Uterus (tissue), 4 donors: ENCODE results near the gene CDKL1. TPM values are rescaled to one million over a fixed set of nuclear protein-coding genes. Genes with fewer than 3 reads are reported as not detected.

ENCODE experiments used
- DNase-seq, 2 donors: peaks; one replicate each; pipeline ENCODE4 v3.0.0-alpha.2; 2019 to 2020
- H3K27ac ChIP-seq, 2 donors: fragments of 200-600 bp; sonication (generic); 1 replicate in 1 of 2; 2 replicates in 1 of 2; pipeline ENCODE4 v1.5.1; 2016 to 2018
- H3K27me3 ChIP-seq, 2 donors: fragments of 200-600 bp; sonication (generic); one replicate each; pipeline ENCODE4 v1.5.1; 2018 to 2019; ENCODE audit warnings: control low read depth in 1 of 2
- H3K36me3 ChIP-seq, 2 donors: fragments of 200-600 bp; sonication (generic); one replicate each; pipeline ENCODE4 v1.5.1; 2019; ENCODE audit warnings: control low read depth in 1 of 2
- H3K4me1 ChIP-seq, 2 donors: fragments of 200-600 bp; sonication (generic); one replicate each; pipeline ENCODE4 v1.5.1; 2018 to 2019; ENCODE audit warnings: control low read depth in 1 of 2
- H3K4me3 ChIP-seq, 2 donors: fragments of 200-600 bp; sonication (generic); 1 replicate in 1 of 2; 2 replicates in 1 of 2; pipeline ENCODE4 v1.5.1; 2018 to 2019; ENCODE audit warnings: mild to moderate bottlenecking in 1 of 2
- H3K9me3 ChIP-seq, 2 donors: fragments of 200-600 bp; sonication (generic); one replicate each; pipeline ENCODE4 v1.5.1; 2019; ENCODE audit warnings: control low read depth in 1 of 2
- POLR2A ChIP-seq, 2 donors: fragments of 450-650 bp; IDR thresholded peaks; one replicate each; pipeline ENCODE4 v1.6.1; 2016; ENCODE audit warnings: antibody characterized with exemption in 2 of 2, mild to moderate bottlenecking in 1 of 2, moderate library complexity in 1 of 2
- intact Hi-C: fragments of 100-400 bp; cut with DNase I; formaldehyde crosslinking; loops from one replicate; pipeline ENCODE4 v1.15.1; 2023; ENCODE audit warnings: low total_unique reads
- microRNA-seq: library from miRNA; unstranded; fragments of <30 nt; microRNA quantifications from one replicate; pipeline ENCODE4, GENCODE V29; 2016; ENCODE audit warnings: borderline microRNAs expressed, borderline replicate concordance
- small RNA-seq: library from RNA; depleted of rRNA; stranded (forward); fragments of <200 nt; gene quantifications from one replicate; pipeline ENCODE3, GENCODE V24; 2016
- total RNA-seq, 4 donors: library from RNA; depleted of rRNA in 3 of 4; stranded (reverse); fragments of >200 nt in 3 of 4; gene quantifications; one replicate each; pipeline versions ENCODE4 v1.1.0 to v1.2.4, GENCODE V29; 2014 to 2023
- TF ChIP-seq, protein P1 (sequence below), 4 experiments: fragments of 200-600 bp in 2 of 4; fragments of 450-650 bp in 2 of 4; sonication (generic) in 2 of 4; IDR thresholded peaks; one replicate each; pipeline ENCODE4 v1.5.1; 2016 to 2019; ENCODE audit warnings: antibody characterized with exemption in 4 of 4, mild to moderate bottlenecking in 2 of 4, moderate library complexity in 1 of 4
- donor health status: DM: yes; HTN: yes; CAD: no.

CDKL1 gene
- total RNA-seq, 4 donors from 2014 or later: 6.8 to 38.1 (median 20.1) TPM

DNA sequence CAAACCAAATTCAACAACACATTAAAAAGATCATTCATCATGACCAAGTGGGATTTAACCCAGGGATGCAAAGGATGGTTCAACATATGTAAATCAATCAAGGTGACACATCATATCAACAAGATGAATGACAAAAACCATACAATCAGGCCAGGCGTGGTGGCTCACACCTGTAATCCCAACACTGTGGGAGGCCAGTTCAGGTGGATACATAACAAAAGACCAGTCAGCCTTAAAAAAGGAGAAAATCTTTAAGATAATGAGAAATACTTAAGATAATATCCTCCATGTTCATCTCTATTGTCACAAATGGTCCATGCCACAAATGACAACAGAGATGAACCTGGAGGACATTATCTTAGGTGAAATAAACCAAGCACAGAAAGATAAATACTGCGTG lies 97.1 kb downstream of the CDKL1 start:
- H3K36me3 ChIP-seq: no peaks in the 10 kb centered on the region
- intact Hi-C loops: no loop called here
- no peaks in the 10 kb centered on the region for H3K27me3 ChIP-seq
- H3K9me3 ChIP-seq: no peaks in the 10 kb centered on the region
- TF ChIP-seq, protein P1, sequence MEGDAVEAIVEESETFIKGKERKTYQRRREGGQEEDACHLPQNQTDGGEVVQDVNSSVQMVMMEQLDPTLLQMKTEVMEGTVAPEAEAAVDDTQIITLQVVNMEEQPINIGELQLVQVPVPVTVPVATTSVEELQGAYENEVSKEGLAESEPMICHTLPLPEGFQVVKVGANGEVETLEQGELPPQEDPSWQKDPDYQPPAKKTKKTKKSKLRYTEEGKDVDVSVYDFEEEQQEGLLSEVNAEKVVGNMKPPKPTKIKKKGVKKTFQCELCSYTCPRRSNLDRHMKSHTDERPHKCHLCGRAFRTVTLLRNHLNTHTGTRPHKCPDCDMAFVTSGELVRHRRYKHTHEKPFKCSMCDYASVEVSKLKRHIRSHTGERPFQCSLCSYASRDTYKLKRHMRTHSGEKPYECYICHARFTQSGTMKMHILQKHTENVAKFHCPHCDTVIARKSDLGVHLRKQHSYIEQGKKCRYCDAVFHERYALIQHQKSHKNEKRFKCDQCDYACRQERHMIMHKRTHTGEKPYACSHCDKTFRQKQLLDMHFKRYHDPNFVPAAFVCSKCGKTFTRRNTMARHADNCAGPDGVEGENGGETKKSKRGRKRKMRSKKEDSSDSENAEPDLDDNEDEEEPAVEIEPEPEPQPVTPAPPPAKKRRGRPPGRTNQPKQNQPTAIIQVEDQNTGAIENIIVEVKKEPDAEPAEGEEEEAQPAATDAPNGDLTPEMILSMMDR (IDR thresholded peaks at IDR 0.05): no peak
- no peak for DNase-seq
- no peaks in the 10 kb centered on the region for H3K4me1 ChIP-seq
- no peak overlapping the region for H3K4me3 ChIP-seq
- no peak overlapping the region for H3K27ac ChIP-seq

DNA sequence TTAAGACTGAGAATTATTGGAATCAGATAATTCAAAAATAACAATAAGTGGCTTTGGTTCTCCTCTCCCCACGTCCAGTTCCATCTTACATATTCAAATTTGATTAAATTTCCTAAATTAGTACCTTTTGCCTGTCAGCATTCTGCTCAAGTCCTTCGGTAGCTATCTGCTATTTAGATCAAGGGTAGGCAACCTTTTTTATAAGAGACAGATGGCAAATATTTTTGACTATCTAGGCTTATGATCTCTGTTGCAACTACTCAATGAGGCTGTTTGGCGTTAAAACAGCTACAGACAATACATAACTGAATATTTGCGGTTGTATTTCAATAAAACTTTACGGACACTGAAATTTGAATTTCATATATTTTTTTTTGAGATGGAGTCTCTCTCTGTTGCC lies 106.4 kb downstream of the CDKL1 start:
- intact Hi-C loops: no loop called here
- Histone ChIP-seq H3K36me3 (no peaks in the 10 kb centered on the region), H3K27ac (no peak overlapping the region), H3K4me1 (no peaks in the 10 kb centered on the region), H3K4me3 (no peak overlapping the region), H3K9me3 (no peaks in the 10 kb centered on the region), H3K27me3 (no peaks in the 10 kb centered on the region)
- no peak for TF ChIP-seq POLR2A (IDR thresholded peaks at IDR 0.05)
- TF ChIP-seq, protein P1 (IDR thresholded peaks at IDR 0.05): no peak
- no peak for DNase-seq

DNA sequence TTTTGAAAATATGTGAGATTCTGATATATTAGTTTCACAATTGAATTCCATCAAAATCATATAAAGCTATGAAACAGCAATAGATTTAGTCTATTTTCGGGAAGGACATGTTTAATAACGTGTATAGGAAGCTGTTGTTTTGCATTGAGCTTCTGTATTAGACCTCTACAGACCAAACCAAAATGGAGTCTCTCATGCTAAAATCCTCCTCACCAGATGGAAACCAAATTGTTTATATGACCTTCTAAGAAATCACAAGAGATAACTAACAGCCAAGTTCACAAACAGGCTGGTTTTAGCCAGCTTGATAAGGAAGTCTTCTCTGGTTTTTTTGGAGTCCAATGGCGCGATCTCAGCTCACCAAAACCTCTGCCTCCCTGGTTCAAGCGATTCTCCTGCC lies 108.5 kb downstream of the CDKL1 start:
- H3K27ac ChIP-seq: no peak overlapping the region
- no peak for DNase-seq
- H3K9me3 ChIP-seq: no peaks in the 10 kb centered on the region
- no peak overlapping the region for H3K4me3 ChIP-seq
- TF ChIP-seq POLR2A (IDR thresholded peaks at IDR 0.05): no peak
- TF ChIP-seq, protein P1 (IDR thresholded peaks at IDR 0.05): no peak
- H3K36me3 ChIP-seq: no peaks in the 10 kb centered on the region
- no peaks in the 10 kb centered on the region for H3K4me1 ChIP-seq
- intact Hi-C loops: no loop called here
- no peaks in the 10 kb centered on the region for H3K27me3 ChIP-seq

DNA sequence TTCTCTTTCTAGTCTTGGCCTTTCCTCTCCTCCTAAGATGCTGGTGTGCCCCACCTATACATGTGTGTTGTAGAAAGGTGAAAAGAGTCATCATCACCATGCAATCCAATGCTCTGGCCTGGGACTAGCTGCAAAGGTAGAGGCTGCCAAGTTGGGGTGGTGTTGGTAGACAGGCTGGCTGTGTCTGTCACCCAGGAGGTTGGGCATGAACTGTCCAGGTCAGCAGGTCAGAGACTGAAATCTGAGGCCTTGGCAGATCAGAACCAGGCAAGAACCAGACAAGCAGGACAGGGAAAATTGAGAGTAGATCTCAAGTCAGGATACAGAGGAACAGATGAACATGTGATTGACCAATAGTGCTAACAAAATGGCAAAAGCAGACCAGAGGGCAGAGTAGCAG lies 110.8 kb downstream of the CDKL1 start:
- Histone ChIP-seq H3K4me1 (no peaks in the 10 kb centered on the region), H3K4me3 (no peak overlapping the region), H3K27me3 (no peaks in the 10 kb centered on the region), H3K36me3 (no peaks in the 10 kb centered on the region), H3K9me3 (no peaks in the 10 kb centered on the region), H3K27ac (no peak overlapping the region)
- DNase-seq: no peak
- intact Hi-C loops: no loop called here
- TF ChIP-seq, protein P1 (IDR thresholded peaks at IDR 0.05): no peak
- no peak for TF ChIP-seq POLR2A (IDR thresholded peaks at IDR 0.05)

Small RNAs within 50 kb of the gene (microRNA-seq; reads per million reads assigned to microRNA genes)
- gene MIR4504: not detected

Small RNAs within 50 kb of the gene (small RNA-seq; reads per million reads assigned to genes)
- gene MIR4504: not detected

Other genes starting within 250 kb of the CDKL1 start
- gene SOS2, start 165.3 kb downstream of the CDKL1 start, total RNA-seq: 10 to 100 TPM; 21.8 to 66.9 (median 32.8) TPM
- 1 to 10 TPM in 3 of 4 donors, under 1 TPM in 1; 0.29 to 7.9 (median 2.5) TPM for gene L2HGDH, start 84.7 kb downstream of the CDKL1 start, total RNA-seq
- gene DMAC2L, start 84.6 kb downstream of the CDKL1 start, total RNA-seq: 10 to 100 TPM; 13.1 to 48.4 (median 20.4) TPM
- 100 to 1,000 TPM in 2 of 4 donors, 10 to 100 TPM in 2; 44.6 to 179 (median 97.8) TPM for gene MAP4K5, start 135.7 kb upstream of the CDKL1 start, total RNA-seq
- gene ATL1, start 163.3 kb upstream of the CDKL1 start, total RNA-seq: 10 to 100 TPM in 3 of 4 donors, 1 to 10 TPM in 1; 1.5 to 24.3 (median 13.0) TPM